Esophagus mucosa (tissue), 1 donor: Measurements from ENCODE around the gene IQCB1. TPM values are rescaled to one million over a fixed set of nuclear protein-coding genes. Genes with fewer than 3 reads are reported as not detected.
A peak's percentile ranks its signal among the peaks of the same experiment; 100 is the strongest.
"Not testable (repeated sequence)": the region's sequence is repeated elsewhere in the genome, so short reads cannot be mapped to it uniquely, and the experiment has no call there.

Experiments used
- ATAC-seq: fragments of 200-7000 bp; cut with Tn5 transposase; one replicate; pipeline ENCODE4 v1.9.1; 2020
- total RNA-seq: library from RNA; stranded (reverse); gene quantifications from one replicate; pipeline ENCODE4 v1.2.4, GENCODE V29; 2023
- donor health status: DM: yes; HTN: yes; CAD: no.

Gene IQCB1
- total RNA-seq, 1 donor from 2014 or later = 9.0 TPM

GRCh38 chr3:121747976-121748375 is 86.9 kb downstream of the IQCB1 start:
- ATAC-seq = no peak

DNA sequence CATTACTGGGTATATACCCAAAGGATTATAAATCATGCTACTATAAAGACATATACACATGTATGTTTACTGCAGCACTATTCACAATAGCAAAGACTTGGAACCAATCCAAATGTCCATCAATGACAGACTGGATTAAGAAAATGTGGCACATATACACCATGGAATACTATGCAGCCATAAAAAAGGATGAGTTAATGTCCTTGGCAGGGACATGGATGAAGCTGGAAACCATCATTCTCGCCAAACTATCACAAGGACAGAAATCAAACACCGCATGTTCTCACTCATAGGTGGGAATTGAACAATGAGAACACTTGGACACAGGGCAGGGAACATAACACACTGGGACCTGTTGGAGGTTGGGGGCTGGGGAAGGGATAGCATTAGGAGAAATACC is 91.8 kb downstream of the IQCB1 start:
- ATAC-seq = not testable (repeated sequence)

DNA sequence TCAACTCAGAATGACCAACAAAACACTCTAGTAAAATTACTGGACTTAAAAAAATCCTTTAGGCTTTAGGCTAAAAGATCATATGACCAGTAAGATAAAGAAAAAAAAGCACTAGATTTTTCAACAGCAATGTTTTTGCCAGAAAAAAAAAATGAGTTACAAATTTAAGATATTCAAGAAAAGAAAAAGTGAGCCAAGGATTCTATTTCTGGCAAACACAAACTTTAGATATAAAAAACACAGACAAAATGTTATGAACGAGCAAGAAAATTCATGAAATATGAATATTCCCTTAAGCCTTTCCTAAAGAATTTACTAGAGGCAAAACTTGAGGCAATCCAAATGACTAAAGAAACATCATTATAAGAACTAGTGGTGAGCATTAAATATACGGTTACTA is 94.0 kb downstream of the IQCB1 start:
- no peak for ATAC-seq

GRCh38 chr3:121739902-121740301 is 95.0 kb downstream of the IQCB1 start:
- ATAC-seq = no peak

GRCh38 chr3:121737644-121738043 is 97.2 kb downstream of the IQCB1 start:
- ATAC-seq = no peak

DNA sequence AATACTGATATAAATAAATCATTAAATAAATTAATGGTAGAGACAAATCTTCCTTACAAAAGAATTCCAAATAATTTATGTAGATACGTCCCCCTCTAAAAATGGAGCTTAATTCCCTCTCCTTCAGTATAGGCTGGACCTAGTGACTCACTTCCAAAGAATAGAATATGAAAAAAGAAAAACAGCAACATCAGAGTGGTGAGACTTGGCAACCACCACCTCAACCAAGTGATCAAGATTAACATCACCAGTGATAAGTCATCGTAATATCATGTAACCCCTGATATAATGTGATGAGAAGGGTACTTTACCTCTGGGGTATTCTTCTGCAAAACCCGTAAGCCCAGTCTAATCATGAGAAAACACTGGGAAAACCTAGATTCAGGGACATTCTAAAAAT is 98.7 kb downstream of the IQCB1 start:
- no peak for ATAC-seq

DNA sequence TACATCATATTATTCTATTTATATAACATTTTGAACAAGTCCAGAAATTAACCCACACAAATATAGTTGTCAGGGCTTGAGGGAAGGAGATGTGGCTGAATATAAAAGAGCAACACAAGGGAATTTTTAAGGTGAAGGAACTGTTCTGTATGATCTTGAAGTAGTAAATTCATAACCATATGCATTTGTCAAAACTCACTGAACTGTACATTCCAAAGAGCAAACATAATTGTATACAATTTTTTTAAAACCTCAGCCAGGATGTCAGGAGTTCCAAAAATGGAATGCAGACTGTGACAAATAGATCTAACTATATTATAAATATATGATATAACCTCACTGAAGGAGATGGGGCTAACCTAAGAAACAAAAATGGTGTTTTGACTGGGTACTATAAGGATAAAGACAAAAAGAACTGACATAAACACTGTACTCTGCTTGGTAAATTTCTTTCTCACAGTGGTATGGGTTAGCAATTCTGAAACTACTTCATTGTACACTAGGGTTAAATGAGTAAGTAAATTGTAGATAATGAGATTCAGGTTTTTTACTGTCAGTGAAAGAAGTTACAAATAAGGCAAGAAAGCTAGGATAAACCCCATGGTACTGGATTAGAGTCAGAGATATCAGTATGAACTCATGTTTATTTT is 99.7 kb downstream of the IQCB1 start:
- ATAC-seq = no peak

- ATAC-seq = peak; percentile 67
Measured at GRCh38 chr3:121730940-121731687, 103.7 kb downstream of the IQCB1 start.

- ATAC-seq = no peak
Measured at GRCh38 chr3:121724130-121724529, 110.7 kb downstream of the IQCB1 start.

GRCh38 chr3:121723485-121723884 is 111.4 kb downstream of the IQCB1 start:
- no peak for ATAC-seq

GRCh38 chr3:121722411-121722810 is 112.4 kb downstream of the IQCB1 start:
- no peak for ATAC-seq

GRCh38 chr3:121720163-121720562 is 114.7 kb downstream of the IQCB1 start:
- no peak for ATAC-seq

Other genes with a start within 250 kb of the IQCB1 start
- gene FBXO40, start 241.7 kb downstream of the IQCB1 start, total RNA-seq = not detected
- 5.1 TPM for gene HCLS1, start 174.2 kb downstream of the IQCB1 start, total RNA-seq
- 35.7 TPM for gene GOLGB1, start 85.3 kb downstream of the IQCB1 start, total RNA-seq
- gene EAF2, start 149 bp upstream of the IQCB1 start, total RNA-seq = 3.3 TPM
- 3.8 TPM for gene SLC15A2, start 59.3 kb upstream of the IQCB1 start, total RNA-seq
- gene ILDR1, start 187.2 kb upstream of the IQCB1 start, total RNA-seq = 6.3 TPM
- gene CD86, start 220.3 kb upstream of the IQCB1 start, total RNA-seq = 1.2 TPM